H1 (cell line): ENCODE results near the gene PAIP1. TPM values are rescaled to one million over a fixed set of nuclear protein-coding genes. Genes with fewer than 3 reads are reported as not detected.

Experiments used
- CTCF ChIA-PET: fragments of 300-600 bp; sonication (Branson Sonifier 250); formaldehyde crosslinking; loops from one replicate; lab custom pipeline; 2021; ENCODE audit not compliant: partially characterized antibody; lab: Charles Lee
- POLR2A ChIA-PET: fragments of 300-600 bp; sonication (Branson Sonifier 250); formaldehyde crosslinking; loops from one replicate; lab custom pipeline; 2021; ENCODE audit warnings: inconsistent platforms; ENCODE audit not compliant: partially characterized antibody; lab: Charles Lee
- DNase-seq, 2 experiments: peaks; one replicate each; pipeline versions ENCODE4 v3.0.0 to v3.0.0-alpha.2; 2010 to 2022; ENCODE audit warnings: low spot score in 2 of 2, low read depth in 1 of 2, mixed read lengths in 1 of 2
- FAIRE-seq: peaks from 2 replicates; lab custom pipeline; 2011; peaks lifted over from hg19 to GRCh38; lab: Jason Lieb, UNC
- H2AFZ ChIP-seq: 2 replicates; pipeline ENCODE4 v1.8.1; 2012; ENCODE audit warnings: low read length, inconsistent platforms
- H2AK5ac ChIP-seq: 2 replicates; pipeline ENCODE4 v1.6.1; 2013; ENCODE audit warnings: low read depth, low read length
- H2BK120ac ChIP-seq: replicated peaks from 2 replicates; pipeline ENCODE3; 2013; ENCODE audit warnings: low read depth, low read length, inconsistent platforms
- H2BK12ac ChIP-seq: 2 replicates; pipeline ENCODE4 v1.6.1; 2013; ENCODE audit warnings: low read depth, low read length
- H2BK15ac ChIP-seq: 2 replicates; pipeline ENCODE4 v1.6.1; 2013; ENCODE audit warnings: low read length
- H2BK20ac ChIP-seq: 2 replicates; pipeline ENCODE4 v1.6.1; 2013; ENCODE audit warnings: low read length
- H2BK5ac ChIP-seq: 2 replicates; pipeline ENCODE4 v1.6.1; 2013; ENCODE audit warnings: low read depth, low read length
- H3K14ac ChIP-seq: 2 replicates; pipeline ENCODE4 v1.6.1; 2013; ENCODE audit warnings: inconsistent platforms; ENCODE audit not compliant: insufficient read length
- H3K18ac ChIP-seq: 2 replicates; pipeline ENCODE4 v1.6.1; 2013; ENCODE audit warnings: low read length; ENCODE audit errors: extremely low read depth
- H3K23ac ChIP-seq: 2 replicates; pipeline ENCODE4 v1.6.1; 2013; ENCODE audit warnings: inconsistent platforms; ENCODE audit not compliant: insufficient read length
- H3K23me2 ChIP-seq: 2 replicates; pipeline ENCODE4 v1.6.1; 2013; ENCODE audit warnings: low read depth, low read length
- H3K27ac ChIP-seq: 2 replicates; pipeline ENCODE4 v1.6.1; 2011; ENCODE audit warnings: low read depth, low read length, inconsistent platforms
- H3K27me3 ChIP-seq, 4 experiments: replicated peaks in 1 of 4; 1 replicate in 1 of 4; 2 replicates in 3 of 4; pipeline versions ENCODE4 v1.6.1 to v1.8.1; 2011 to 2013; ENCODE audit warnings: low read length in 3 of 4, mild to moderate bottlenecking in 3 of 4, inconsistent platforms in 2 of 4, mixed read lengths in 2 of 4, moderate library complexity in 1 of 4; ENCODE audit not compliant: control insufficient read depth in 3 of 4, insufficient read depth in 3 of 4; ENCODE audit errors: extremely low read depth in 1 of 4
- H3K36me3 ChIP-seq, 4 experiments: 2 replicates each; pipeline versions ENCODE4 v1.6.1 to v1.8.1; 2011 to 2013; ENCODE audit warnings: mild to moderate bottlenecking in 4 of 4, low read length in 3 of 4, moderate library complexity in 2 of 4, control low read depth in 1 of 4, inconsistent platforms in 1 of 4; ENCODE audit not compliant: insufficient read depth in 4 of 4, control insufficient read depth in 2 of 4
- H3K4ac ChIP-seq: replicated peaks from 2 replicates; pipeline ENCODE3; 2013; ENCODE audit warnings: low read length, low read depth, mixed read lengths, inconsistent platforms; ENCODE audit not compliant: insufficient read length
- H3K4me1 ChIP-seq, 4 experiments: replicated peaks in 1 of 4; 1 replicate in 1 of 4; 2 replicates in 3 of 4; pipeline versions ENCODE4 v1.6.1 to v1.8.1; 2011 to 2013; ENCODE audit warnings: low read length in 3 of 4, inconsistent platforms in 2 of 4, mixed read lengths in 1 of 4; ENCODE audit not compliant: insufficient read depth in 4 of 4, control insufficient read depth in 3 of 4
- H3K4me2 ChIP-seq, 2 experiments: 2 replicates each; pipeline versions ENCODE4 v1.6.1 to v1.8.1; 2011 to 2013; ENCODE audit warnings: low read depth in 2 of 2, low read length in 2 of 2, control low read depth in 1 of 2, inconsistent platforms in 1 of 2, mild to moderate bottlenecking in 1 of 2; ENCODE audit not compliant: insufficient read depth in 1 of 2
- H3K4me3 ChIP-seq, 4 experiments: fragments of 200-600, 300-600 bp in 1 of 4; sonication (generic), shearing (Covaris generic), sonication (Bioruptor Twin) in 1 of 4; 2 replicates each; pipeline versions ENCODE4 v1.5.1 to v1.8.1; 2011 to 2016; ENCODE audit warnings: low read length in 4 of 4, low read depth in 3 of 4, control low read depth in 2 of 4, inconsistent platforms in 2 of 4, mild to moderate bottlenecking in 2 of 4, mixed read lengths in 1 of 4, moderate library complexity in 1 of 4; ENCODE audit not compliant: insufficient read depth in 2 of 4; ENCODE audit errors: extremely low read depth in 1 of 4
- H3K56ac ChIP-seq: replicated peaks from 2 replicates; pipeline ENCODE3; 2013; ENCODE audit warnings: low read depth, mild to moderate bottlenecking, mixed read lengths, low read length, inconsistent platforms; ENCODE audit not compliant: insufficient read length
- H3K79me1 ChIP-seq: 2 replicates; pipeline ENCODE4 v1.6.1; 2013; ENCODE audit warnings: low read depth, low read length, control low read depth
- H3K79me2 ChIP-seq, 2 experiments: 2 replicates each; pipeline versions ENCODE4 v1.6.1 to v1.8.1; 2012 to 2013; ENCODE audit warnings: low read length in 2 of 2, mild to moderate bottlenecking in 2 of 2, inconsistent platforms in 1 of 2; ENCODE audit not compliant: insufficient read depth in 2 of 2, control insufficient read depth in 1 of 2
- H3K9ac ChIP-seq, 4 experiments: replicated peaks in 1 of 4; 1 replicate in 1 of 4; 2 replicates in 3 of 4; pipeline versions ENCODE4 v1.6.1 to v1.8.1; 2011 to 2013; ENCODE audit warnings: low read depth in 3 of 4, low read length in 3 of 4, control low read depth in 2 of 4, mild to moderate bottlenecking in 2 of 4, moderate library complexity in 2 of 4, inconsistent platforms in 1 of 4; ENCODE audit errors: extremely low read depth in 1 of 4
- H3K9me3 ChIP-seq, 2 experiments: 2 replicates each; pipeline versions ENCODE4 v1.6.1 to v1.8.1; 2012 to 2013; ENCODE audit warnings: mild to moderate bottlenecking in 2 of 2, moderate library complexity in 2 of 2, control low read depth in 1 of 2, inconsistent platforms in 1 of 2, low read depth in 1 of 2, low read length in 1 of 2, mixed read lengths in 1 of 2; ENCODE audit not compliant: insufficient read depth in 2 of 2
- H4K20me1 ChIP-seq, 2 experiments: replicated peaks in 1 of 2; 2 replicates each; pipeline versions ENCODE3 to v1.8.1; 2011 to 2013; ENCODE audit warnings: inconsistent platforms in 2 of 2, low read length in 2 of 2, mild to moderate bottlenecking in 1 of 2; ENCODE audit not compliant: insufficient read depth in 2 of 2, control insufficient read depth in 1 of 2
- H4K5ac ChIP-seq: 2 replicates; pipeline ENCODE4 v1.6.1; 2013; ENCODE audit warnings: low read length, low read depth, mixed read lengths, inconsistent platforms; ENCODE audit not compliant: insufficient read length
- H4K8ac ChIP-seq: 2 replicates; pipeline ENCODE4 v1.8.0; 2013; ENCODE audit warnings: mild to moderate bottlenecking, moderate library complexity, low read length, inconsistent platforms; ENCODE audit not compliant: insufficient read depth; ENCODE audit errors: extremely low read depth
- H4K91ac ChIP-seq: replicated peaks from 2 replicates; pipeline ENCODE3; 2013; ENCODE audit warnings: low read length, mixed read lengths, inconsistent platforms; ENCODE audit not compliant: insufficient read length
- CHD2 ChIP-seq: IDR thresholded peaks from 2 replicates; pipeline ENCODE4 v1.6.1; 2012; ENCODE audit warnings: low read length, improper control_type of control experiment
- CTBP2 ChIP-seq: IDR thresholded peaks from 2 replicates; pipeline ENCODE4 v1.7.0; 2011; ENCODE audit warnings: borderline replicate concordance, mild to moderate bottlenecking, moderate library complexity, mixed read lengths, low read length; ENCODE audit not compliant: insufficient read depth, insufficient read length
- EGR1 ChIP-seq: IDR thresholded peaks from 2 replicates; pipeline ENCODE4 v1.6.1; 2011; ENCODE audit warnings: low read depth, low read length, borderline replicate concordance
- PHF8 ChIP-seq: fragments of 200-600 bp; sonication (generic); conservative IDR thresholded peaks from 2 replicates; pipeline ENCODE4 v1.7.1; 2012; ENCODE audit warnings: low read depth, mild to moderate bottlenecking, inconsistent platforms, low read length, moderate library complexity
- RAD21 ChIP-seq, 2 experiments: IDR thresholded peaks in 1 of 2; conservative IDR thresholded peaks in 1 of 2; 2 replicates each; pipeline ENCODE4 v1.6.1; 2011; ENCODE audit warnings: low read depth in 2 of 2, low read length in 2 of 2, improper control_type of control experiment in 1 of 2, inconsistent platforms in 1 of 2, mild to moderate bottlenecking in 1 of 2, moderate library complexity in 1 of 2
- TAF1 ChIP-seq: IDR thresholded peaks from 2 replicates; pipeline ENCODE4 v1.6.1; 2011; ENCODE audit warnings: mild to moderate bottlenecking, low read depth, low read length
- TAF7 ChIP-seq: optimal IDR thresholded peaks from 2 replicates; pipeline ENCODE3; 2011; ENCODE audit warnings: low read depth, mild to moderate bottlenecking, inconsistent platforms, low read length, moderate library complexity, borderline replicate concordance
- WGBS, 2 experiments: shearing (Covaris generic) in 1 of 2; methylation state at CpG; one replicate each; pipeline versions ENCODE4 v1.1.6 to v1.1.7; 2013 to 2015; ENCODE audit warnings: low lambda C conversion rate in 2 of 2, mixed read lengths in 2 of 2, inconsistent platforms in 1 of 2, low coverage in 1 of 2, missing lambda C conversion rate in 1 of 2; ENCODE audit not compliant: insufficient replicate concordance in 2 of 2, insufficient coverage in 1 of 2, insufficient read length in 1 of 2; ENCODE audit errors: extremely low coverage in 1 of 2, missing lambda C conversion rate in 1 of 2; 5-methylcytosine and 5-hydroxymethylcytosine counted together
- long read RNA-seq, 2 experiments: library from RNA in 1 of 2; library from capped mRNA in 1 of 2; stranded (forward); transcript quantifications; one replicate each; pipeline ENCODE4 v2.0.0, GENCODE V29; 2021; ENCODE audit warnings: inconsistent platforms in 1 of 2
- polyA minus RNA-seq, 3 experiments: library from RNA; depleted of rRNA, polyadenylated mRNA; stranded (reverse); fragments of >200 nt; gene quantifications; 1 replicate in 2 of 3; 2 replicates in 1 of 3; pipeline ENCODE4 v1.2.3, GENCODE V29; 2011
- polyA plus RNA-seq, 7 experiments: library from polyadenylated mRNA; depleted of rRNA in 3 of 7; stranded (reverse) in 5 of 7; unstranded in 2 of 7; fragments of >200 nt in 5 of 7; fragments of 200-250 nt in 2 of 7; gene quantifications; 1 replicate in 5 of 7; 2 replicates in 1 of 7; 4 replicates in 1 of 7; pipeline versions ENCODE4 v1.2.1 to v1.2.3, GENCODE V29; 2011 to 2013; ENCODE audit warnings: missing spikeins in 2 of 7, mixed read lengths in 2 of 7
- total RNA-seq: library from RNA; stranded (reverse); fragmentation: NEBNext Ultra II Directional; extraction: Animal tissue kit (Norgen Biotek cat#: 25700); gene quantifications from 2 replicates; pipeline ENCODE4 v1.2.1, GENCODE V29; 2021

Gene PAIP1
- total RNA-seq (80.5 and 89.5 TPM in 2 replicates), polyA plus RNA-seq (2011; rRNA removed) (46.0 and 62.9 TPM in 2 replicates), polyA minus RNA-seq (2011; rRNA and poly(A)+ RNA removed) (71.0 and 90.2 TPM in 2 replicates)
- polyA plus RNA-seq (2011; cell fraction: cytosol; rRNA removed), result 64.8 TPM
- 28.5 TPM for polyA plus RNA-seq (2011; cell fraction: nucleus; rRNA removed)
- polyA plus RNA-seq (2012, experiment 1 of 2), result 53.9 to 86.4 TPM (median 59.0 TPM) in 4 replicates
- polyA plus RNA-seq (2012, experiment 2 of 2), result 13.5 TPM
- 62.1 TPM for polyA plus RNA-seq (2013, experiment 1 of 2)
- 65.6 TPM for polyA plus RNA-seq (2013, experiment 2 of 2)
- 35.2 TPM for polyA minus RNA-seq (2011; cell fraction: cytosol; rRNA and poly(A)+ RNA removed)
- polyA minus RNA-seq (2011; cell fraction: nucleus; rRNA and poly(A)+ RNA removed), result 43.4 TPM
- long read RNA-seq, experiment 1, transcript PAIP1-203 (11 exons, 1,734 nt), result minor isoform, 8 of 64 reads
- long read RNA-seq, experiment 1, transcript PAIP1-201 (11 exons, 2,782 nt), result major isoform, 28 of 64 reads
- long read RNA-seq, experiment 1, partial matches to known transcripts, result 10 of 64 reads
- long read RNA-seq, experiment 1, other reads (novel, unspliced or antisense), result 17 of 64 reads
- long read RNA-seq, experiment 2, transcript PAIP1-203 (11 exons, 1,734 nt), result major isoform, 7 of 37 reads
- long read RNA-seq, experiment 2, partial matches to known transcripts, result 4 of 37 reads
- long read RNA-seq, experiment 2, other reads (novel, unspliced or antisense), result 21 of 37 reads

GRCh38 chr5:43556857-43557542, at the start of gene PAIP1:
TSS of gene PAIP1 (minus strand) at chr5:43557077. CDS start at chr5:43556846, 231 bp downstream.
- no peak within 1 kb of the TSS for H3K23ac ChIP-seq
- peak within 1 kb of the TSS; percentile 72 for H4K91ac ChIP-seq
- 1% methylated on average over 35 of the region's 79 CpGs; no CpG with 5 or more reads in 1 of the 2 experiments for WGBS, 2 experiments
- 0 out of 2 replicates have a peak within 1 kb of the TSS, but pooled peaks have one; percentile 13 for H2BK15ac ChIP-seq
- no peak within 1 kb of the TSS for H2BK20ac ChIP-seq
- peak within 1 kb of the TSS; percentile 77 to 99 (median 94) for H3K4me3 ChIP-seq
- peak within 1 kb of the TSS; percentile 85 for H4K5ac ChIP-seq
- H3K4me1 ChIP-seq, result peaks cover 0 to 4% (median 2%) of the 10 kb centered on the region in 4 experiments; a peak in 3 of 7 replicates
- peak in 1 of 2 experiments; percentile 87 for DNase-seq
- peak within 1 kb of the TSS; percentile 83 for H3K56ac ChIP-seq
- H2BK120ac ChIP-seq, result no peak within 1 kb of the TSS
- H3K79me2 ChIP-seq, result peaks cover 4 to 41% of the 10 kb centered on the region in 2 experiments; a peak in 3 of 4 replicates
- no peaks in the 10 kb centered on the region for H3K27me3 ChIP-seq
- H3K18ac ChIP-seq, result peak within 1 kb of the TSS; percentile 90
- POLR2A ChIA-PET, result interaction anchor here (0.6 to 4.8 kb wide), 10 partner anchors 8 to 73 kb away, joined by 3 to 26 read pairs (median 4); partner anchors contain the start of genes C5orf34, NNT and TMEM267
- no peak within 1 kb of the TSS for H2AK5ac ChIP-seq
- peak within 1 kb of the TSS; percentile 88 to 98 (median 94) for H3K9ac ChIP-seq
- no peaks in the 10 kb centered on the region; the same call in 1 of the 2 replicates for H3K23me2 ChIP-seq
- peak within 1 kb of the TSS; percentile 100; the same call in 1 of the 2 replicates for H4K8ac ChIP-seq
- peaks cover 2 to 32% (median 12%) of the 10 kb centered on the region in 4 experiments; a peak in 7 of 8 replicates for H3K36me3 ChIP-seq
- H3K79me1 ChIP-seq, result no peaks in the 10 kb centered on the region
- peak within 1 kb of the TSS; percentile 98 for H3K27ac ChIP-seq
- peak within 1 kb of the TSS; percentile 82; the same call in 1 of the 2 replicates for H2BK5ac ChIP-seq
- no peak for FAIRE-seq
- H3K9me3 ChIP-seq, result no peaks in the 10 kb centered on the region
- CTCF ChIA-PET, result interaction anchor here (2.1 kb wide), 1 partner anchor 74 kb away, joined by 6 read pairs; no protein-coding TSS in a partner anchor
- H3K4ac ChIP-seq, result peak within 1 kb of the TSS; percentile 36
- peak within 1 kb of the TSS; percentile 45; the same call in 1 of the 2 replicates for H2BK12ac ChIP-seq
- H2AFZ ChIP-seq, result peak within 1 kb of the TSS; percentile 68; the same call in 1 of the 2 replicates
- H4K20me1 ChIP-seq, result peaks cover 0 to 4% of the 10 kb centered on the region in 2 experiments
- H3K14ac ChIP-seq, result no peak within 1 kb of the TSS
- H3K4me2 ChIP-seq, result peak within 1 kb of the TSS; percentile 60 to 86
- peak; percentile 82 for TF ChIP-seq TAF1
- TF ChIP-seq CHD2, result peak; percentile 70; the same call in 1 of the 2 replicates
- TF ChIP-seq RAD21 (IDR thresholded peaks at IDR 0.05 in 1 of 2, conservative IDR thresholded peaks at IDR 0.05 in 1 of 2; ENCODE audit: low read depth in 2 of 2, low read length in 2 of 2), result peak in 1 of 2 experiments; percentile 20; a peak in 2 of 4 replicates
- no peak for TF ChIP-seq CTBP2
- TF ChIP-seq EGR1, result peak; percentile 46; the same call in 1 of the 2 replicates
- TF ChIP-seq PHF8, result peak; percentile 92
- TF ChIP-seq TAF7, result peak; percentile 68
